SK-N-SH treated with all-trans-retinoic acid at 6 μM for 48 hours (cell line): ENCODE results near the gene CCSER1.

ENCODE experiments used
- ATAC-seq: fragments of 200-7000 bp; cut with Tn5 transposase; 3 replicates; pipeline ENCODE4 v1.9.1; 2020; ENCODE audit warnings: mild to moderate bottlenecking, moderate library complexity
- BACH2 ChIP-seq: fragments of 250-450 bp; sonication (Bioruptor Pico); IDR thresholded peaks from 2 replicates; pipeline ENCODE4 v1.9.0; 2021; ENCODE audit warnings: mild to moderate bottlenecking, borderline replicate concordance
- CSDC2 ChIP-seq: fragments of 250-450 bp; sonication (Bioruptor Pico); IDR thresholded peaks from 2 replicates; pipeline ENCODE4 v1.5.0; 2020; ENCODE audit warnings: mild to moderate bottlenecking, moderate library complexity
- ESRRG ChIP-seq: fragments of 250-450 bp; sonication (Bioruptor Pico); IDR thresholded peaks from 2 replicates; pipeline ENCODE4 v1.6.1; 2021; ENCODE audit warnings: mild to moderate bottlenecking
- GLIS3 ChIP-seq: fragments of 250-450 bp; sonication (Bioruptor Pico); IDR thresholded peaks from 2 replicates; pipeline ENCODE4 v1.5.0; 2020; ENCODE audit warnings: mild to moderate bottlenecking, moderate library complexity
- ISL1 ChIP-seq: fragments of 250-450 bp; sonication (Bioruptor Pico); IDR thresholded peaks from 2 replicates; pipeline ENCODE4 v2.1.2; 2022; ENCODE audit warnings: mild to moderate bottlenecking, moderate library complexity
- OSR1 ChIP-seq: fragments of 250-450 bp; sonication (Bioruptor Pico); IDR thresholded peaks from 2 replicates; pipeline ENCODE4 v1.8.0; 2022; ENCODE audit warnings: moderate library complexity, mild to moderate bottlenecking, inconsistent platforms
- PPARA ChIP-seq: fragments of 250-450 bp; sonication (Bioruptor Pico); IDR thresholded peaks from 2 replicates; pipeline ENCODE4 v1.5.0; 2020; ENCODE audit warnings: mild to moderate bottlenecking, borderline replicate concordance
- RARB ChIP-seq: fragments of 250-450 bp; sonication (Bioruptor Pico); IDR thresholded peaks from 2 replicates; pipeline ENCODE4 v1.8.0; 2021; ENCODE audit warnings: mild to moderate bottlenecking, moderate library complexity
- SNAI2 ChIP-seq: fragments of 250-450 bp; sonication (Bioruptor Pico); IDR thresholded peaks from 2 replicates; pipeline ENCODE4 v1.5.0; 2020; ENCODE audit warnings: mild to moderate bottlenecking, moderate library complexity
- TCF4 ChIP-seq: fragments of 250-450 bp; sonication (Bioruptor Pico); IDR thresholded peaks from 2 replicates; pipeline ENCODE4 v1.8.0; 2021; ENCODE audit warnings: mild to moderate bottlenecking, moderate library complexity, borderline replicate concordance
- TOX ChIP-seq: fragments of 250-450 bp; sonication (Bioruptor Pico); IDR thresholded peaks from 2 replicates; pipeline ENCODE4 v1.8.0; 2021; ENCODE audit warnings: mild to moderate bottlenecking, moderate library complexity, borderline replicate concordance
- ZC3H10 ChIP-seq: fragments of 250-450 bp; sonication (Bioruptor Pico); IDR thresholded peaks from 2 replicates; pipeline ENCODE4 v1.5.1; 2021; ENCODE audit warnings: mild to moderate bottlenecking, moderate library complexity
- ZFP3 ChIP-seq: fragments of 250-450 bp; sonication (Bioruptor Pico); IDR thresholded peaks from 2 replicates; pipeline ENCODE4 v1.5.0; 2020; ENCODE audit warnings: mild to moderate bottlenecking, moderate library complexity
- ZNF565 ChIP-seq: fragments of 450-650 bp; formaldehyde crosslinking; conservative IDR thresholded peaks from 2 replicates; pipeline ENCODE4 v1.5.0; 2020; ENCODE audit warnings: low read depth, mild to moderate bottlenecking, moderate library complexity
- ZNF70 ChIP-seq: fragments of 450-650 bp; formaldehyde crosslinking; IDR thresholded peaks from 2 replicates; pipeline ENCODE4 v1.5.0; 2020; ENCODE audit warnings: mild to moderate bottlenecking, moderate library complexity
- ZNF8 ChIP-seq: fragments of 450-650 bp; formaldehyde crosslinking; IDR thresholded peaks from 2 replicates; pipeline ENCODE4 v1.5.0; 2020; ENCODE audit warnings: mild to moderate bottlenecking, moderate library complexity
- TF ChIP-seq, protein P1 (sequence below): fragments of 250-450 bp; sonication (Bioruptor Pico); IDR thresholded peaks from 2 replicates; pipeline ENCODE4 v1.8.0; 2020; ENCODE audit warnings: mild to moderate bottlenecking, moderate library complexity, borderline replicate concordance
- TF ChIP-seq, protein P2 (sequence below): fragments of 250-450 bp; sonication (Bioruptor Pico); IDR thresholded peaks from 2 replicates; pipeline ENCODE4 v1.5.1; 2021; ENCODE audit warnings: mild to moderate bottlenecking, moderate library complexity
- TF ChIP-seq, protein P3 (sequence below): fragments of 250-450 bp; sonication (Bioruptor Pico); IDR thresholded peaks from 2 replicates; pipeline ENCODE4 v1.5.0; 2020; ENCODE audit warnings: mild to moderate bottlenecking, moderate library complexity
- TF ChIP-seq, protein P4 (sequence below): fragments of 250-450 bp; sonication (Bioruptor Pico); IDR thresholded peaks from 2 replicates; pipeline ENCODE4 v1.5.1; 2020; ENCODE audit warnings: low read depth, mild to moderate bottlenecking, moderate library complexity
- TF ChIP-seq, protein P5 (sequence below): fragments of 250-450 bp; sonication (Bioruptor Pico); IDR thresholded peaks from 2 replicates; pipeline ENCODE4 v1.8.0; 2021; ENCODE audit warnings: low read depth, mild to moderate bottlenecking, moderate library complexity, borderline replicate concordance

The CCSER1 gene

DNA sequence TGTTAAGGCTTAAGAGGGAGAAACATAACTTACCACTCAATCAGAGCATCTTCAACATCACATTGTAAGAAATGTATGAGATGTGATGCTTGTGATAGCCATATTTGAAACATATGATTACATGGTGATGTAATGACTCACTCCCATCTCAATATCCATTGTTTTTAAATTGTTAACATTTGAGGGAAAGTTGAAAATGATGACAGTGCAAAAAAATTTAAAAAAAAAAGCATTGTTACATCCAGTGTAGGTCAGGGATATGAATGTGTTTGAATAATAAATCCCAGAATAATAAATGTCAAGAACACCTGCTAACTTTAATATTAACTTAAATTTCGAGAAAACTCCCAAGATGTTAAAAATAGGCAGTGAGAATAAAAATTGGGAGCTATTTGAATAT is 6.4 kb upstream of the CCSER1 start:
- TF ChIP-seq ZNF8 (no peak), ZNF70 (CRISPR knock-in tag) (no peak), CSDC2 (CRISPR knock-in tag) (no peak), RARB (CRISPR knock-in tag) (no peak), ISL1 (CRISPR knock-in tag) (no peak), GLIS3 (CRISPR knock-in tag) (no peak), ZC3H10 (no peak), BACH2 (no peak), TCF4 (CRISPR knock-in tag) (no peak), OSR1 (no peak), SNAI2 (CRISPR knock-in tag) (no peak), ESRRG (CRISPR knock-in tag) (no peak), TOX (CRISPR knock-in tag) (no peak)
- TF ChIP-seq, protein P1, sequence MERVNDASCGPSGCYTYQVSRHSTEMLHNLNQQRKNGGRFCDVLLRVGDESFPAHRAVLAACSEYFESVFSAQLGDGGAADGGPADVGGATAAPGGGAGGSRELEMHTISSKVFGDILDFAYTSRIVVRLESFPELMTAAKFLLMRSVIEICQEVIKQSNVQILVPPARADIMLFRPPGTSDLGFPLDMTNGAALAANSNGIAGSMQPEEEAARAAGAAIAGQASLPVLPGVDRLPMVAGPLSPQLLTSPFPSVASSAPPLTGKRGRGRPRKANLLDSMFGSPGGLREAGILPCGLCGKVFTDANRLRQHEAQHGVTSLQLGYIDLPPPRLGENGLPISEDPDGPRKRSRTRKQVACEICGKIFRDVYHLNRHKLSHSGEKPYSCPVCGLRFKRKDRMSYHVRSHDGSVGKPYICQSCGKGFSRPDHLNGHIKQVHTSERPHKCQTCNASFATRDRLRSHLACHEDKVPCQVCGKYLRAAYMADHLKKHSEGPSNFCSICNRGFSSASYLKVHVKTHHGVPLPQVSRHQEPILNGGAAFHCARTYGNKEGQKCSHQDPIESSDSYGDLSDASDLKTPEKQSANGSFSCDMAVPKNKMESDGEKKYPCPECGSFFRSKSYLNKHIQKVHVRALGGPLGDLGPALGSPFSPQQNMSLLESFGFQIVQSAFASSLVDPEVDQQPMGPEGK (CRISPR knock-in tag): no peak
- TF ChIP-seq, protein P2, sequence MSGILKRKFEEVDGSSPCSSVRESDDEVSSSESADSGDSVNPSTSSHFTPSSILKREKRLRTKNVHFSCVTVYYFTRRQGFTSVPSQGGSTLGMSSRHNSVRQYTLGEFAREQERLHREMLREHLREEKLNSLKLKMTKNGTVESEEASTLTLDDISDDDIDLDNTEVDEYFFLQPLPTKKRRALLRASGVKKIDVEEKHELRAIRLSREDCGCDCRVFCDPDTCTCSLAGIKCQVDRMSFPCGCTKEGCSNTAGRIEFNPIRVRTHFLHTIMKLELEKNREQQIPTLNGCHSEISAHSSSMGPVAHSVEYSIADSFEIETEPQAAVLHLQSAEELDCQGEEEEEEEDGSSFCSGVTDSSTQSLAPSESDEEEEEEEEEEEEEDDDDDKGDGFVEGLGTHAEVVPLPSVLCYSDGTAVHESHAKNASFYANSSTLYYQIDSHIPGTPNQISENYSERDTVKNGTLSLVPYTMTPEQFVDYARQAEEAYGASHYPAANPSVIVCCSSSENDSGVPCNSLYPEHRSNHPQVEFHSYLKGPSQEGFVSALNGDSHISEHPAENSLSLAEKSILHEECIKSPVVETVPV (CRISPR knock-in tag): no peak
- TF ChIP-seq, protein P3, sequence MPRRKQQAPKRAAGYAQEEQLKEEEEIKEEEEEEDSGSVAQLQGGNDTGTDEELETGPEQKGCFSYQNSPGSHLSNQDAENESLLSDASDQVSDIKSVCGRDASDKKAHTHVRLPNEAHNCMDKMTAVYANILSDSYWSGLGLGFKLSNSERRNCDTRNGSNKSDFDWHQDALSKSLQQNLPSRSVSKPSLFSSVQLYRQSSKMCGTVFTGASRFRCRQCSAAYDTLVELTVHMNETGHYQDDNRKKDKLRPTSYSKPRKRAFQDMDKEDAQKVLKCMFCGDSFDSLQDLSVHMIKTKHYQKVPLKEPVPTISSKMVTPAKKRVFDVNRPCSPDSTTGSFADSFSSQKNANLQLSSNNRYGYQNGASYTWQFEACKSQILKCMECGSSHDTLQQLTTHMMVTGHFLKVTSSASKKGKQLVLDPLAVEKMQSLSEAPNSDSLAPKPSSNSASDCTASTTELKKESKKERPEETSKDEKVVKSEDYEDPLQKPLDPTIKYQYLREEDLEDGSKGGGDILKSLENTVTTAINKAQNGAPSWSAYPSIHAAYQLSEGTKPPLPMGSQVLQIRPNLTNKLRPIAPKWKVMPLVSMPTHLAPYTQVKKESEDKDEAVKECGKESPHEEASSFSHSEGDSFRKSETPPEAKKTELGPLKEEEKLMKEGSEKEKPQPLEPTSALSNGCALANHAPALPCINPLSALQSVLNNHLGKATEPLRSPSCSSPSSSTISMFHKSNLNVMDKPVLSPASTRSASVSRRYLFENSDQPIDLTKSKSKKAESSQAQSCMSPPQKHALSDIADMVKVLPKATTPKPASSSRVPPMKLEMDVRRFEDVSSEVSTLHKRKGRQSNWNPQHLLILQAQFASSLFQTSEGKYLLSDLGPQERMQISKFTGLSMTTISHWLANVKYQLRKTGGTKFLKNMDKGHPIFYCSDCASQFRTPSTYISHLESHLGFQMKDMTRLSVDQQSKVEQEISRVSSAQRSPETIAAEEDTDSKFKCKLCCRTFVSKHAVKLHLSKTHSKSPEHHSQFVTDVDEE (CRISPR knock-in tag): no peak
- TF ChIP-seq, protein P4, sequence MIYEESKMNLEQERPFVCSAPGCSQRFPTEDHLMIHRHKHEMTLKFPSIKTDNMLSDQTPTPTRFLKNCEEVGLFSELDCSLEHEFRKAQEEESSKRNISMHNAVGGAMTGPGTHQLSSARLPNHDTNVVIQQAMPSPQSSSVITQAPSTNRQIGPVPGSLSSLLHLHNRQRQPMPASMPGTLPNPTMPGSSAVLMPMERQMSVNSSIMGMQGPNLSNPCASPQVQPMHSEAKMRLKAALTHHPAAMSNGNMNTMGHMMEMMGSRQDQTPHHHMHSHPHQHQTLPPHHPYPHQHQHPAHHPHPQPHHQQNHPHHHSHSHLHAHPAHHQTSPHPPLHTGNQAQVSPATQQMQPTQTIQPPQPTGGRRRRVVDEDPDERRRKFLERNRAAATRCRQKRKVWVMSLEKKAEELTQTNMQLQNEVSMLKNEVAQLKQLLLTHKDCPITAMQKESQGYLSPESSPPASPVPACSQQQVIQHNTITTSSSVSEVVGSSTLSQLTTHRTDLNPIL (CRISPR knock-in tag): no peak
- TF ChIP-seq, protein P5, sequence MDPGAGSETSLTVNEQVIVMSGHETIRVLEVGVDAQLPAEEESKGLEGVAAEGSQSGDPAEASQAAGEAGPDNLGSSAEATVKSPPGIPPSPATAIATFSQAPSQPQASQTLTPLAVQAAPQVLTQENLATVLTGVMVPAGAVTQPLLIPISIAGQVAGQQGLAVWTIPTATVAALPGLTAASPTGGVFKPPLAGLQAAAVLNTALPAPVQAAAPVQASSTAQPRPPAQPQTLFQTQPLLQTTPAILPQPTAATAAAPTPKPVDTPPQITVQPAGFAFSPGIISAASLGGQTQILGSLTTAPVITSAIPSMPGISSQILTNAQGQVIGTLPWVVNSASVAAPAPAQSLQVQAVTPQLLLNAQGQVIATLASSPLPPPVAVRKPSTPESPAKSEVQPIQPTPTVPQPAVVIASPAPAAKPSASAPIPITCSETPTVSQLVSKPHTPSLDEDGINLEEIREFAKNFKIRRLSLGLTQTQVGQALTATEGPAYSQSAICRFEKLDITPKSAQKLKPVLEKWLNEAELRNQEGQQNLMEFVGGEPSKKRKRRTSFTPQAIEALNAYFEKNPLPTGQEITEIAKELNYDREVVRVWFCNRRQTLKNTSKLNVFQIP: no peak
- ATAC-seq: no peak

DNA sequence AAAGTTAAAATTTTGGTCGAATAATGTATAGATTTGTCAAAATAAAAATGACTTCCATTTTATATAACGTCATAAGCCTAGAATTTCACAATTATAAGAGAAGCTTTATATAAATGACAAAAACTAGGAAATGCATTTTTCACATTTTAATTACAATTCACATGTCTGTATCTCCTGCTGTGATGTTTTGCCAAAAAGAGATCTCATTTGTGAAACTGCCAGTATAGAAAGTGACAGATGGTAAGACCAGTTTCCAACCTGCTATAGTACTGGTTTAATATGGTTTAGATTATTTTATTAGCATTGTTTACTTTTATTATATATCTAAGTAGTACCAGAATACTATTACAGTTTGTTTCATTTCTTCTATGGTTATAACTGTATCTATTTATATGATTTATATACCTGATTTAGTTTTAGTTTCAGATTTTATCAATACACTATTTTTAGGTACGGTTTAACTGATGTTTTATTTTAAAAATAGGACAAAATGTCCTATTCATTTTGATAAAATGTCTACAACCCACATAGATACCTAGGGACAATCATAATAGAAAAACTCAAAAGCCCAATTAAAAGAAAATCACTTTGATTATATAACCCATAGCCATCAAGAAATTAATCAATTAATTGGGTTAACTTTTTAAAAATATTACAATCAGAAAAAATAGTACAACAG is 5.4 kb upstream of the CCSER1 start:
- no peak for ATAC-seq
- no peak for TF ChIP-seq ZC3H10
- no peak for TF ChIP-seq ZFP3
- TF ChIP-seq ESRRG (CRISPR knock-in tag): no peak
- TF ChIP-seq, protein P5: no peak
- TF ChIP-seq, protein P3 (CRISPR knock-in tag): no peak
- no peak for TF ChIP-seq BACH2
- no peak for TF ChIP-seq ZNF70 (CRISPR knock-in tag)
- TF ChIP-seq ZNF8: no peak
- TF ChIP-seq, protein P4 (CRISPR knock-in tag): no peak
- TF ChIP-seq, protein P2 (CRISPR knock-in tag): no peak
- TF ChIP-seq ZNF565 (CRISPR knock-in tag): no peak
- no peak for TF ChIP-seq TCF4 (CRISPR knock-in tag)
- no peak for TF ChIP-seq PPARA
